GM19463 (cell line): ENCODE measurements around the gene LRRC39.

Source experiments
- ATAC-seq: cut with Tn5 transposase; IDR thresholded peaks from one replicate; pipeline ENCODE4 v1.9.1; 2021; ENCODE audit warnings: mild to moderate bottlenecking, moderate library complexity; ENCODE audit not compliant: unreplicated experiment

LRRC39 gene

DNA sequence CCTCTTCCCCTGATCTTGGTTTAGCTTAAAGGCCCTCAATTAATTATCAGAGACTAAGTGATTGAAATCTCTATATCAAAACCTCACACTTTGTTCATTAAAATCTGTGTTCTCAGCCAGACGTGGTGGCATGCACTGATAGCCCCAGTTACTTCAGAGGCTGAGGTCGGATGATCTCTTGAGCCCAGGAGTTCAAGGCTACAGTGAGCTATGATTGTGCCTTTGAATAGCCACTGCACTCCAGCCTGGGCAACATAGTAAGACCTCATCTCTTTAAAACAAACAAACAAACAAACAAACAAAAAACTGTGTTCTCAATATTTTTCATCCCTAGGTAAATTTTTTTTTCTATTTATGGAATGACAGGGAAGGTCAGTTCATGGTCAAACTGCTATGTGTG lies 26.4 kb downstream of the LRRC39 start:
- no peak for ATAC-seq

GRCh38 chr1:100147875-100148274 lies 30.2 kb downstream of the LRRC39 start:
- ATAC-seq: no peak

- no peak for ATAC-seq
Measured at GRCh38 chr1:100146958-100147357, 31.1 kb downstream of the LRRC39 start.

DNA sequence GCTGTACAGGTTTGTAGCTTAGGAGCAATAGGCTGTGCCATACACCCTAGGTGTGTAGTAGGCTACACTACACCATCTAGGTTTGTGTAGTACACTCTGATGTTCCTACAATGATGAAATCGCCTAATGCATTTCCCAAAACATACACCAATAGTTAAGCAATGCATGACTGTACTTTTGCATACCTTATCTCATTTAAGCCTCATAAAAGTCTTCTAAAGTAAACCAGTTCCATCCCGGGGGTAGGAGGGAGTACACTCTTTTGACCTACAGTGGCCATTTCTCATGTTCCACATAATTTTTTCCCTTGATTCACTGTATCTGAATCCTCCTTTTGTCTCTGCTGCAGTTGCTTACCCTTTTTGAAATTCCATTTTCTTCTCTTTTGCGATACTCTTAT lies 32.9 kb downstream of the LRRC39 start:
- ATAC-seq: no peak

- no peak for ATAC-seq
Measured at GRCh38 chr1:100142343-100142742, 35.7 kb downstream of the LRRC39 start.

DNA sequence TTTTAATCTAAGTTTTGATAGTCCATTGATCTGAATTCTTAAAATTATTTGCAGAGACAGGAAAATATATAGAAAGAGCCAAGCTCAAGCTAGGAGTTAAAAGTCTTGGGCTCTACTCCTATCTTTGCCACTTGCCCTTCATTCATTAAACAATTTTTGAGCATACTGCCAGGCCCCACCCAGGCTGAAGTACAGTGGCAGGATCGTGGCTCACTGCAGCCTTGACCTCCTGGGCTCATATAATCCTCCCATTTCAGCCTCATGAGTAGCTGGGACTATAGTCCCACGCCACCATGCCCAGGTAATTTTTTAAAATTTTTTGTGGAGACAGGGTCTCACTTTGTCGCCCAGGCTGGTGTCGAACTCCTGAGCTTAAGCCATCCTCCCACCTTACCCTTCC lies 36.9 kb downstream of the LRRC39 start:
- no peak for ATAC-seq

- ATAC-seq: no peak
Measured at GRCh38 chr1:100137602-100138001, 40.5 kb downstream of the LRRC39 start.

DNA sequence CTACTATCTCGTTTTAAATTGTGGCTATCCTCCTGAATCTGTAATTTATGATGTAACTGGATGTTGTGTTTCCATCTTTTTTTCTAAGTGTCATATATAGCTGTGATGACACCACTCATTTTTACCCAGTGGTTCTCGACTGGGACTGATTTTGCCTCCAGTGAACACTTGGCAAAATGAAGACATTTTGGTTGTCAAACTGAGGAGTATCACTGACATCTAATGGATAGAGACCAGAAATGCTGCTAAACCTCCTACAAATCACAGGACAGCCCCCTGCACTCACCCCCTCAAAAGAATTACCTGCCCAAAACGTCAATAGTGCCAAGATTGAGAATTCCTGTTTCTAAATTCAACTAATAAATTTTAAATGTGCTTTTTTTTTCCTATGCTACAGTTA lies 43.2 kb downstream of the LRRC39 start:
- no peak for ATAC-seq

- ATAC-seq: peak; percentile 90
Measured at GRCh38 chr1:100132566-100133477, 45.2 kb downstream of the LRRC39 start, which contains the start of the genes SASS6 and TRMT13. Gene SASS6, minus strand, starts transcription at chr1:100132930. Its CDS starts 116 bp downstream, at chr1:100132814. Gene TRMT13, plus strand, starts transcription at chr1:100133163. Its CDS starts 6 bp downstream, at chr1:100133169.

DNA sequence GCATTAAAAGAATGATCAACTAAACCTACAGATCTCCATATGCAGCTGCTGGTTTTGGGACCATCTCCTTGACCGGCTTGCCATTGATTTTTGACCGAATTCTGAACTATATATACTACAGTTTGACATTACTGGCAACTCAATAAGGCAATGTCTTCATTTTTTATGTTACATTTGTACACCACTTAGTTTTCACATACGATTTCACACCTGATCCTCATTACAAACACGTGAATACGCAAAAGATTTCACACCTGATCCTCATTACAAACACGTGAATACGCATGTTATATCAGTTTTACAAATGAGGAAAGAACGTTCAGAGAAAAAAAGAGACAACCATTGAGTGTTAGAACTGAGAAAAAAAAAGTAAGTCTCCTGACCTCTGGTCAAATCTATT lies 46.4 kb downstream of the LRRC39 start:
- ATAC-seq: no peak

DNA sequence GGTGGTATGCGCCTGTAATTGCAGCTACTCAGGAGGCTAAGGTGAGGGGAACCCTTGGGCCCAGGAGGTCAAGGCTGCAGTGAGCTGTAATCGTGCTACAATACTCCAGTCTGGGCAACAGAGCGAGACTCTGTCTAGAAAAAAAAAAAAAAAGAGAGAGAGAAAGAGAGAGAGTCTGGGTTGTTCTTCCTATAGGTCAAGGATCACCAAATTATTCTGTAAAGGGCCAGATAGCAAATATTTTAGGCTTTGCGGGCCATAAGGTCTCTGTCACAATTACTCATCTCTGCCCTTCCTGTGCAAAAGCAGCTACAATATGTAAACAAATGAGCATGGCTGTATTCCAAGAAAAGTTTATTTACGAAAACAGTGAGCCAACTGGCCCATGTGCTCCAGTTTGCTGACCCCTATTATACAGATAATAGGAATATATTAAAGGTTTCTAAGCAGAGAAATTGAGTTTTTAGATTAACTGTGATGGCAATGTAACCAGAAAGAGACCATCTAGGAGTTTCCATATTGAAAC lies 47.4 kb downstream of the LRRC39 start:
- no peak for ATAC-seq

GRCh38 chr1:100127226-100127625 lies 50.8 kb downstream of the LRRC39 start:
- no peak for ATAC-seq

DNA sequence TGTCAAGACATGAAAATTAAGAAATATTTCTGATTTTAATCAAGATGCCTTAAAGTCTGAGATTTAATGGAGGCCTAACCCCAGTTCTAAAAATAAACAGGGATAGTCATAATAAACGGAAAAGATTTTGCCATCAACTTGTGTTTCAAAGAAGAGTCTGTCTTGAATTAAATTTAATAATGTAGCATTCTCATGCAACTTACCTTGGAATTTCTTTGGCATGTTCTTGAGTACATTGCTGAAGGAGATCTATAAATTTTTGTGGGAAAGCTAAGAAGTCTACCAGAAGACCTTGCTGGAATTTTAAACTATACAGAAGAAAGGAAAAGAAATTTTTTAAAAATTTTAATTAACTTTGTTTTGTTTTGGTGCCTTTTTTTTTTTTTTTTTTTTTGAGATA lies 55.9 kb downstream of the LRRC39 start:
- ATAC-seq: no peak

DNA sequence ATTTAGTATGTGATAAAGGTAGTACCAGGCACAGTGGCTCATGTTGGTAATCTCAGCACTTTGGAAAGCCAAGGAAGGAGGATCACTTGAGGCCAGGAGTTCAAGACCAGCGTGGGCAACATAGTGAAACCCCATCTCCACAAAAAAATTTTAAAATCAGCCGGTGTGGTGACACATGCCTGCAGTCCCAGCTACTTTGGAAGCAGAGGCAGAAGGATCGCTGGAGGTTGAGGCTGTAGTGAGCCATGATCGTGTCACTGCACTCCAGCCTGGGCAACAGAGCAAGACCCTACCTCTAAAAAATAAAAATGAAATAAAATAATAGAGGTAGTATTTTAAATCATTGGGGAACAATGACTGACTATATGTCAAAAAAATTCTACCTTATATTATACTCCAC lies 62.5 kb downstream of the LRRC39 start:
- ATAC-seq: no peak

GRCh38 chr1:100109554-100110066 lies 68.4 kb downstream of the LRRC39 start:
- ATAC-seq: no peak

DNA sequence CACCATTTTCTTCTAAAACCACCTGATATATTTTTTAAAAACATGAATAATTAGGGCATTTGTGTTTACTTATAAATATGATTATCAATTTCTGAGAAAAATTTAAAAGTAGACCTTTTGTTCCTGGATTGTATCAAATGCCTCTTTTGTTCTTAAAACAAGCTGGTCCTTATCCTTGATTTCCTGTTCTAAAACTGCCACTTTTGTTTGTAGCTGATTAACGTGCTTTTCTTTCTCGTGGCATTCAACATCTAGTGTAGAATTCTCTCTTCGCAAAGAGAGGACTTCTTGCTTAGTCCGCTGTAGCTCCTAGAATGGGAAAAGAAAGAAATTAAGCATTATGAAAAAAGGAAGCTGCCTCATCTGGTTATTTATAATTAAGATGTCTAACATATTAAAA lies 70.4 kb downstream of the LRRC39 start:
- no peak for ATAC-seq

GRCh38 chr1:100101564-100101963 lies 76.5 kb downstream of the LRRC39 start:
- ATAC-seq: no peak

GRCh38 chr1:100100202-100100601 lies 77.9 kb downstream of the LRRC39 start:
- ATAC-seq: no peak
